AG09309 (cell line): ENCODE results near the gene C11orf87.
A peak's percentile ranks its signal among the peaks of the same experiment; 100 is the strongest.

ENCODE experiments used
- DNase-seq: peaks from one replicate; pipeline ENCODE4 v3.0.0-alpha.2; 2010; ENCODE audit warnings: low read depth
- H3K4me3 ChIP-seq: 2 replicates; pipeline ENCODE4 v1.5.1; 2011; ENCODE audit warnings: mild to moderate bottlenecking, low read depth, low read length, moderate library complexity; ENCODE audit not compliant: control insufficient read depth
- TF ChIP-seq, protein P1 (sequence below): IDR thresholded peaks from 2 replicates; pipeline ENCODE4 v1.5.1; 2011; ENCODE audit warnings: mild to moderate bottlenecking, low read depth, low read length, inconsistent platforms; ENCODE audit not compliant: insufficient read depth, control insufficient read depth; ENCODE audit errors: missing control alignments

The C11orf87 gene

DNA sequence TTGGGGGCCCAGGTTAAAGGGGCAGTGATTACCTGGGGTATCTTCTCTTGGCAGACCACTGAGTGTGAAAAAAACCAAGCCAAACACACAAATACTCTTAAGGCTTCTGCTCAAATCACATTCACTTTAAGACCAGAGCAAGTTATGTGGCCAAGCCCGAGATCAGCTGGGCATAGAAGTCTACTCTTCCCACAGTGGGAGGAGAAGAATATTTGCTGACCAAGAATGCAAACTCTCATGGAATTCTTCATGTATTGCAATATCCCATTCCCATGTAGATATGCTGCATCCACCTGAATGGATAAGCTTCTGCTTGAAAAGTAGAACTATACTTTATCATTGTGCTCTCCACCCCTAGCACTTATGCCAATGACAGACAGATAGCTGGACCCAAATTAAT, 37.1 kb upstream of the C11orf87 start:
- TF ChIP-seq, protein P1, sequence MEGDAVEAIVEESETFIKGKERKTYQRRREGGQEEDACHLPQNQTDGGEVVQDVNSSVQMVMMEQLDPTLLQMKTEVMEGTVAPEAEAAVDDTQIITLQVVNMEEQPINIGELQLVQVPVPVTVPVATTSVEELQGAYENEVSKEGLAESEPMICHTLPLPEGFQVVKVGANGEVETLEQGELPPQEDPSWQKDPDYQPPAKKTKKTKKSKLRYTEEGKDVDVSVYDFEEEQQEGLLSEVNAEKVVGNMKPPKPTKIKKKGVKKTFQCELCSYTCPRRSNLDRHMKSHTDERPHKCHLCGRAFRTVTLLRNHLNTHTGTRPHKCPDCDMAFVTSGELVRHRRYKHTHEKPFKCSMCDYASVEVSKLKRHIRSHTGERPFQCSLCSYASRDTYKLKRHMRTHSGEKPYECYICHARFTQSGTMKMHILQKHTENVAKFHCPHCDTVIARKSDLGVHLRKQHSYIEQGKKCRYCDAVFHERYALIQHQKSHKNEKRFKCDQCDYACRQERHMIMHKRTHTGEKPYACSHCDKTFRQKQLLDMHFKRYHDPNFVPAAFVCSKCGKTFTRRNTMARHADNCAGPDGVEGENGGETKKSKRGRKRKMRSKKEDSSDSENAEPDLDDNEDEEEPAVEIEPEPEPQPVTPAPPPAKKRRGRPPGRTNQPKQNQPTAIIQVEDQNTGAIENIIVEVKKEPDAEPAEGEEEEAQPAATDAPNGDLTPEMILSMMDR, result no peak
- DNase-seq, result no peak
- no peak overlapping the region for H3K4me3 ChIP-seq

DNA sequence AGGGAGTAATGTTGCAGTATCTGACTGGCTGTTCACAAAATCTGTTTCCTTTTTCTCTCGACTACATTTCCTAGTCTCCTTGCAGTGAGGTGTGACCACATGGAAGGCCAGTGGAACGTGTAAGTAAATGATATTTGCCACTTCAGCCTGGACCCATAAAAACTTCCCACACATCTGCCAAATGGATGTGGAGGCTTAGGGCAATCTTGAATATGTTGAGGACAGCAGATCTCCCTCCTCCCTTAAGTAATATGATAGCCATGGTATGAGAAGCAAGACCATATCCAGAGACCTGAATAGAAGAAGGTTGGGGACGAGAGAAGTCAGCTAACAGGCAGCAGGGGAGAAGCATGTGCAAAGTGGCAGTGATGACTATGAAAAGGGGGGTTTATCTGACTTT, 33.0 kb upstream of the C11orf87 start:
- TF ChIP-seq, protein P1, result no peak
- DNase-seq, result no peak
- no peak overlapping the region for H3K4me3 ChIP-seq

DNA sequence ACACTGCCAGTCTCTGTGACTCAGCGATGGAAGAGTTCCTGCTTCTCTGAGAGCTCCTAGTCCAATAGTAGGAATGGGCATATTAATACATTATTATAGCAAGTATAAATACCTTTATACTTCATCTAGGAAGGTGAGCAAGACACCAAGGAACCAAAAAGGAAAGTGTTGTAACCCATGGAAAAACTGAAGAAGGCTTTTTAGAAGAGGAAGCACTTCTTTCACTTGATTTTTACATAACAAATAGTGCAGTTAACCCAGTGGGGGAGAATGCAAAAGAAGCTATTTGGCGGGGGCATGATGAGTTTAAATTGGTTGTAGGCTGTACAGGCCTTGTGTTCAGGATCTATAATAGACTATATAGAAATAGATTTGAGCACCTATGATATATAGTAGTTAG, 31.2 kb upstream of the C11orf87 start:
- no peak overlapping the region for H3K4me3 ChIP-seq
- no peak for DNase-seq
- TF ChIP-seq, protein P1, result no peak

DNA sequence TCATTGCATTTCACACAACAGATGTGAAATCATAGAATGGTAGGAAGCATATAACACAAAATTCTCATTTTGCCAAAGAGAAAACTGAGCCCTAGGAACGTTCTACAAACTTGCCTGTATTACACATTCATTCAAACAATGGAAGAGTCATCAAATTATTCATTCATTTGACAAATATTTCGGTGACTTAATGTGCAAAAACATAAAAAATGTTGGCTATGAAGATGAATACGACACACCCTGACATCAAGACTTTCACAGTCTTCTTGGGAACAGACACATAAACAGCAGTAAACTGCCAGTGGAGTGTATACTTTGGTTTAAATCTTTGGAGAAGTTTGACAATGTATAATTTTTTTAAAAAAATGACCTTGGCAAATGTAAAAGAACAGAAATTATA, 20.4 kb upstream of the C11orf87 start:
- H3K4me3 ChIP-seq, result no peak overlapping the region
- DNase-seq, result no peak
- TF ChIP-seq, protein P1, result no peak

DNA sequence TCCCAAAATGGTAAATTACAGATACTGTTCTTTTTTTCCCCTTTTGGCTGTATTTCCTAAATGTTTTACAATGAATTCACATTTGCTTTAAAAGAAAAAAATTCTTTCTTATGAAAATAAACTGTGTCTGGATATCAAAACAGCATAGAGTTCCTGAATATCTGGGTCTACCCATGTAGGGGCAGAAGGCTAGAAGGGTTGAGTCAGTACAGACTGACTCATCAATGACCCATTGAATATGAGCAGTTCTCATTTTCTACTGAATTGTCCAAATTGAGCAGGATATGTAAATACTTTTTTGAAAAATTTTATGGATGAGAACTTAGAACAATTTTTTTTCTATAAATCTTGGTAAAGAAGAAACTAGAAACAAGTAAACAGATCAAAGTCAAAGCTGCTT, 16.3 kb upstream of the C11orf87 start:
- H3K4me3 ChIP-seq, result no peak overlapping the region
- no peak for DNase-seq
- TF ChIP-seq, protein P1, result no peak

DNA sequence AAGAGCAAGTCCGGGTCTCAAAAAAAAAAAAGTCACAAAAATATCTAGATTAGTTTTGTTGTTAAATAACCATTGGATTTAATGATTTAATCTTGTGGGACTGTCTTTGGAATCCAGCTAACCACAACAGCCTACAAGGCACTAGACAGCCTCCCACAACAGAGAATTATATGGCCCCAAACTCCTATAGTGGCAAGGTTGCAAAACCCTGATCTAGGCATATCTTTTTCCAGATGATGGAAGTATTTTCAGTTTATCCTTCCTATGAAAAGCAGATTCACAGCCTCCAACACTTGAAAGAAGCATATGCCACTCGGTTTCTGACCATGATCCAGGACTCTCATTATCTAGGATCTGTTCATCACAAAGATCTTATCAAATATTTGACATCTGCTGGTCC, 5.4 kb upstream of the C11orf87 start:
- TF ChIP-seq, protein P1, result no peak
- DNase-seq, result no peak
- no peak overlapping the region for H3K4me3 ChIP-seq

DNA sequence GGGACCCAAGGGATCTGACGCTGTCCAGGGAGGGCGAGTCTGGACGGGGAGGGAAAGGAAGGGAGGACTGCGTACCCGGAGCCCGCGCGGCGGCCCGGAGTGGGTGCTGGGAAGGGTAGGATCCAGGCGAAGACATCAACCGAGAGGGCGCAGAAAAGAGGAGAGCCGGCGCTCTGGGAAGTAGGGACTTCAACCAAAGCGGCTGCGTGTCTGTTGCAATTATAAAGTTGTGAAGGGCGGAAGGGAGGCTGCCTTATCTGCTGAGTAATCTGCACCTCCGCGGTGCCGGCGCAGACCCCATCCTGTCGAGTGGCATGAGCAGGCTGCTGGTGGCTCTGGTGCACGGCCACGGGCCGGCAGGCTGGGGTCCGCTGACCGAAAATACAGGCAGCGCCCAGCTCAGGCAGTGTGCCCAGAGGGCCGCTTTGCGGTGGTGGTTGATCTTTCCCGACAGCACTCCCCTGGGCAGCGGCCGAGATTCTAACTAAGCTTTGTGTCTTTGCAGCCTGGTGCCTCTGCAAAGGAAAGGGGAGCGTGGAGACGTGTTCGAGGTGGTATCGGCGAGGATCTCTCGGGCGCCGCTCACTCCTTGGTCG, 978 bp downstream of the C11orf87 start:
- peak overlapping the region; percentile 63 for H3K4me3 ChIP-seq
- TF ChIP-seq, protein P1, result no peak
- DNase-seq, result no peak
